Measurements from ENCODE around the gene POLR2L.
A peak's percentile ranks its signal among the peaks of the same experiment; 100 is the strongest.

POLR2L gene

DNA sequence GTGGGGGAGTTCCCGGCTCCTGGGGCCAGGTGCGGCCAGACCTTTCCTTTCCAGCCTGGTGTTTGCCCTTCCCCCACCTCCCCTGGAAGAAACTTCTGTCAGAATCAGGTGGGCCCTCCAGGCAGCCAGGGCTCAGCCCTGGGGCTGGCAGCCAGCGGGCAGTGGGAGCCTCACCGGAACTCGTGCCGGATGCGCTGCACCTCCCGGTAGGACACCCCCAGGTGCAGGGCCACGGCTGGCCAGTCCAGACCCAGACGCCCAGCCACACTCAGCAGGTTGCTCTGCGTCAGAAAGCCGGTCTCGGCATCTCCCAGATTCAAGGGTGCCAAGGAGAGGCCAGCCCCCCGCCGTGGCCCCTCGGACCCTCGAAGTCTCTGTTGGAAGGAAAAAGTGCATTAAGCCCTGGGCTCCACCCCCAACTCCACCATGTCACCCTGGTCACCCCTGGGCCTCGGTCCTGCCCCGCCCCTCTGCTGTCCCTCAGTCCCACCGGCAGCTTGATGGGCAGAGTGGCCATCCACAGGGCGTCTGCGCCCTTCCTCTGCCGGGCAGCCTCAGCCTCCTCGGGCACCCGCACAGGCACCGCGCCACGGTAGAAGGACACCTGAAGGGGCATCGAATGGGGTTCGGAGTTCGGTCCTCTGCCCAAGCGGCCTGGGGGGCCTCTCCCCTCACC, 42.5 kb downstream of the POLR2L start:
- TF ChIP-seq SIN3A (IDR thresholded peaks at IDR 0.05; ENCODE audit: borderline replicate concordance, insufficient read depth, low read length) (no peak), TAF1 (IDR thresholded peaks at IDR 0.05; ENCODE audit: borderline replicate concordance, insufficient read depth, low read length) (no peak), POLR2AphosphoS5 (IDR thresholded peaks at IDR 0.05; ENCODE audit: low read depth, low read length) (no peak), FOXP2 (optimal IDR thresholded peaks at IDR 0.05; ENCODE audit: borderline replicate concordance, extremely low read depth, extremely low read length, insufficient read depth) (no peak)
- TF ChIP-seq, protein P1, sequence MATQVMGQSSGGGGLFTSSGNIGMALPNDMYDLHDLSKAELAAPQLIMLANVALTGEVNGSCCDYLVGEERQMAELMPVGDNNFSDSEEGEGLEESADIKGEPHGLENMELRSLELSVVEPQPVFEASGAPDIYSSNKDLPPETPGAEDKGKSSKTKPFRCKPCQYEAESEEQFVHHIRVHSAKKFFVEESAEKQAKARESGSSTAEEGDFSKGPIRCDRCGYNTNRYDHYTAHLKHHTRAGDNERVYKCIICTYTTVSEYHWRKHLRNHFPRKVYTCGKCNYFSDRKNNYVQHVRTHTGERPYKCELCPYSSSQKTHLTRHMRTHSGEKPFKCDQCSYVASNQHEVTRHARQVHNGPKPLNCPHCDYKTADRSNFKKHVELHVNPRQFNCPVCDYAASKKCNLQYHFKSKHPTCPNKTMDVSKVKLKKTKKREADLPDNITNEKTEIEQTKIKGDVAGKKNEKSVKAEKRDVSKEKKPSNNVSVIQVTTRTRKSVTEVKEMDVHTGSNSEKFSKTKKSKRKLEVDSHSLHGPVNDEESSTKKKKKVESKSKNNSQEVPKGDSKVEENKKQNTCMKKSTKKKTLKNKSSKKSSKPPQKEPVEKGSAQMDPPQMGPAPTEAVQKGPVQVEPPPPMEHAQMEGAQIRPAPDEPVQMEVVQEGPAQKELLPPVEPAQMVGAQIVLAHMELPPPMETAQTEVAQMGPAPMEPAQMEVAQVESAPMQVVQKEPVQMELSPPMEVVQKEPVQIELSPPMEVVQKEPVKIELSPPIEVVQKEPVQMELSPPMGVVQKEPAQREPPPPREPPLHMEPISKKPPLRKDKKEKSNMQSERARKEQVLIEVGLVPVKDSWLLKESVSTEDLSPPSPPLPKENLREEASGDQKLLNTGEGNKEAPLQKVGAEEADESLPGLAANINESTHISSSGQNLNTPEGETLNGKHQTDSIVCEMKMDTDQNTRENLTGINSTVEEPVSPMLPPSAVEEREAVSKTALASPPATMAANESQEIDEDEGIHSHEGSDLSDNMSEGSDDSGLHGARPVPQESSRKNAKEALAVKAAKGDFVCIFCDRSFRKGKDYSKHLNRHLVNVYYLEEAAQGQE (IDR thresholded peaks at IDR 0.05; ENCODE audit: insufficient read depth in 1 of 2, low read depth in 2 of 2, low read length in 2 of 2): no peak

DNA sequence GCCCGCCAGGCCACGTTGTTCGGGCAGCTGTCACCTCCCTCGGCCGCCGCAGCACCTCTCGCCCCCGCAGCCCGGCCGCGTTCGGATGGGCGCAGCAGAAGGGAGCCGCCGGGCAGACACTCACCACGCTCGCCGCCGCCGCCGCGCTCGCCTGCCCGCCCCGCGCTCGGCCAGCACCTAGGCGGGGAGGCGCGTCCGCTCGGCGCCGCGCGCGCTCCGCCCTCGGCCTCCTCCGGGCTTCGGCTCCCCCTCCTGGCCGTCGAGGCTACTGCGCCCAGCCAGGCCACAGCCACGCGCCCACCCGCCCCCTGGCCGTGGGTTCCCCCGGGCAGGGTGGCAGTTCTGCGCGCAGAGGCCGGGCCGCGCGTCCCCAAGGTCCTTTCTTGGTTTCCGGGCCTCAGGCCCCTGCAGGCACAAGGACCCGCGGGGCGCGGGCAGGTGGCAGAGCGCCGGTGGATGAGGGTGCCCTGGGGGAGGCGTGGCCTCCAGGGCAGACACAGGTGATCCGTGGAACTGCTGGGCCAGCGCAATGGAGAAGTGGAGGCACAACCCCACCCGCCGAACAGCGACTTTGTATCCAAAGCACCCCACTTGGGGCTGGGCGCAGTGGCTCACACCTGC, 44.1 kb downstream of the POLR2L start, which contains the start of gene SLC25A22:
Gene SLC25A22, minus strand, starts transcription at position 189 of the 621 bp plus-strand sequence. CDS start 3,275 bp downstream, outside the sequence.
- TF ChIP-seq POLR2AphosphoS5 (IDR thresholded peaks at IDR 0.05; ENCODE audit: low read depth, low read length): no peak
- TF ChIP-seq, protein P1 (IDR thresholded peaks at IDR 0.05; ENCODE audit: insufficient read depth in 1 of 2, low read depth in 2 of 2, low read length in 2 of 2): no peak
- TF ChIP-seq TAF1 (IDR thresholded peaks at IDR 0.05; ENCODE audit: borderline replicate concordance, insufficient read depth, low read length): peak; percentile 25; the same call in 1 of the 2 replicates
- no peak for TF ChIP-seq FOXP2 (optimal IDR thresholded peaks at IDR 0.05; ENCODE audit: borderline replicate concordance, extremely low read depth, extremely low read length, insufficient read depth)
- TF ChIP-seq SIN3A (IDR thresholded peaks at IDR 0.05; ENCODE audit: borderline replicate concordance, insufficient read depth, low read length): peak; percentile 50; the same call in 1 of the 2 replicates

DNA sequence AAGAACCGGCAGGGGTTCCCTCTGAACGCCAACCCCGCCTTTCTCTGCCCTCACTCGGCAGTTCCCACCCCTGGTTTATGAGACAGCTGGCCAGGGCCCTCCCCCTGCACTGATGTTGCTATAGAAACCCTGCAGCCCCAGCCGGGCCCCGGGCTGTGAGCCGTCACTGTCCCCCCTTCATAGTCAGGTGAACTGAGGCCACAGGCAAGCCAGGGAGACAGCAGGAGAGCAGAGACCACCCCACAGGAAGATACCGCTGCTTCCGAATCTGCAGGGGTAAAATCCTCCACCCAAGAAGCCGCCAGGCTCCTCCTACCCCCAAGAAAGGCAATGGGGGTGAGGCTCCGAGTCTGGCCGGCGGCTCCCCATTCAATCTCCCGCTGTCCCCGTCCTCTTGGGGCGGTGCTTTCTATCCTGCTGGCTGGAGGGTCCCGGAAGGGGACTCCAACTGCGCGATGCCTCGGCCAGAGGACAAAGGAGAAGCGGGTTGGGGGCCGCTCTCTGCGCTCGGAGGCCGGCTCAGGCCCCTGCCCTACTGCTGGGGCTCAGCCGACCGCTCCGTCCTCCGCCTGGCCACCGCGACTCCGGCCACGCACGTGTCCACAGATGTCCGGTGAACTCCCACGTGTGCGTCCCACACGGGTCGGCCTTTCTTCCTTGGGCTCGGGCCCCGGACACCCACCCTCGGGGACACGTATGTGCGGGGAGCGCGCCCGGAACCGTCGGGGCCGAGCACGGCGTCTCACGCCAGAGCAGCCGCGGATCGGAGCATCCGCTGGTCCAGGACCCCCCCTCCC, 44.8 kb downstream of the POLR2L start:
- TF ChIP-seq TAF1 (IDR thresholded peaks at IDR 0.05; ENCODE audit: borderline replicate concordance, insufficient read depth, low read length) (0 out of 2 replicates have a peak, but pooled peaks have one; percentile 20), SIN3A (IDR thresholded peaks at IDR 0.05; ENCODE audit: borderline replicate concordance, insufficient read depth, low read length) (peak; percentile 64; the same call in 1 of the 2 replicates), FOXP2 (optimal IDR thresholded peaks at IDR 0.05; ENCODE audit: borderline replicate concordance, extremely low read depth, extremely low read length, insufficient read depth) (no peak), POLR2AphosphoS5 (IDR thresholded peaks at IDR 0.05; ENCODE audit: low read depth, low read length) (peak; percentile 69; the same call in 1 of the 2 replicates)
- TF ChIP-seq, protein P1 (IDR thresholded peaks at IDR 0.05; ENCODE audit: insufficient read depth in 1 of 2, low read depth in 2 of 2, low read length in 2 of 2): no peak

DNA sequence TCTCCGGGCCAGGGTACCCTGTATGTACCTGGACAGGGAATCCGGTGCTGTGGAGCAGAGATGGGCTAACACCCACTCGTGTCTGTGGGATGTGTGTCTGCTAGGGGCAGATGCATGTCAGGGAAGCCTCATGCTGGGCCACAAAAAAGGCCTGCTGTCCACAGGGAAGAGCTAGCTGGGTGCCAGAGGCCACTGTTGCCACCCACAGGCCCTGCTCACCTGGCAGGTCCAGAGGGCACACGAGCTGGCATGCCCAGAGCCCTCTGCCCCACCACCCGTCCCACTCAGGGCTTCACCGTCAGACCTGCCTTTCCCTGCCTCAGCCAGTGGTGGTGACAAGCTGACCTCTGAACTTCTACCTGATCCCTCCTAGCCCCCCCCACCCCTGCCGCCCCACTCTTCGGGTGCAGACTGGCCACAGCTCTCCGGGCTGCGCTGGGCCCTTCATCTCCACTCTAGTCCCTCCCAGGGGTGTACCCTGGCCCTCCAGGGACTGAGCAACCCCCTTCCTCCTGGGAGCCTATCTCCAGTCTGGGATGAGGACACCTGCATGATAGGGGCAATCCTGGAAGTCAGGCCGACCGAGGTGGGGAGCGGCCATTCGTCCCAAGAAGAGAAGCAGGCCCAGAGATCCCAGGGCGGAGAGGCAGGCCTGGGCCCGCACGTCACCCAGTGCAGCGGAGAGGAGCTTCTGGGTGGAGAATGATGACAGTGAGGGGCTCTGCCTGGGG, 45.6 kb downstream of the POLR2L start:
- no peak for TF ChIP-seq POLR2AphosphoS5 (IDR thresholded peaks at IDR 0.05; ENCODE audit: low read depth, low read length)
- no peak for TF ChIP-seq FOXP2 (optimal IDR thresholded peaks at IDR 0.05; ENCODE audit: borderline replicate concordance, extremely low read depth, extremely low read length, insufficient read depth)
- TF ChIP-seq, protein P1 (IDR thresholded peaks at IDR 0.05; ENCODE audit: insufficient read depth in 1 of 2, low read depth in 2 of 2, low read length in 2 of 2): no peak
- no peak for TF ChIP-seq TAF1 (IDR thresholded peaks at IDR 0.05; ENCODE audit: borderline replicate concordance, insufficient read depth, low read length)
- TF ChIP-seq SIN3A (IDR thresholded peaks at IDR 0.05; ENCODE audit: borderline replicate concordance, insufficient read depth, low read length): no peak
